Heart left ventricle (tissue), 16 donors: ENCODE data around the gene PKNOX2. TPM values are rescaled to one million over a fixed set of nuclear protein-coding genes. Genes with fewer than 3 reads are reported as not detected.

Source experiments
- ATAC-seq, 4 donors: fragments of 200-7000 bp; cut with Tn5 transposase; one replicate each; pipeline ENCODE4 v1.9.1; 2020 to 2022; ENCODE audit warnings: moderate library complexity in 4 of 4, mild to moderate bottlenecking in 3 of 4, moderate number of reproducible peaks in 1 of 4
- DNase-seq, 5 donors: peaks; one replicate each; pipeline ENCODE4 v3.0.0-alpha.2; 2020
- H3K27ac ChIP-seq, 12 donors: fragments of 200-600 bp; sonication (generic) in 4 of 12; one replicate each; pipeline versions ENCODE4 v1.5.0 to v1.8.0; 2016 to 2022; ENCODE audit warnings: mild to moderate bottlenecking in 2 of 12
- H3K27me3 ChIP-seq, 9 donors: fragments of 200-600 bp; sonication (generic) in 2 of 9; one replicate each; pipeline versions ENCODE4 v1.5.1 to v1.8.0; 2016 to 2022; ENCODE audit warnings: mild to moderate bottlenecking in 3 of 9
- H3K36me3 ChIP-seq, 9 donors: fragments of 200-600 bp; sonication (generic) in 2 of 9; one replicate each; pipeline versions ENCODE4 v1.5.0 to v1.8.0; 2018 to 2022; ENCODE audit warnings: mild to moderate bottlenecking in 2 of 9
- H3K4me1 ChIP-seq, 12 donors: fragments of 200-600 bp; sonication (generic) in 4 of 12; one replicate each; pipeline versions ENCODE4 v1.5.0 to v1.8.0; 2016 to 2022; ENCODE audit warnings: mild to moderate bottlenecking in 3 of 12
- H3K4me3 ChIP-seq, 12 donors: fragments of 200-600 bp; sonication (generic) in 4 of 12; one replicate each; pipeline versions ENCODE4 v1.5.0 to v1.8.0; 2017 to 2022; ENCODE audit warnings: mild to moderate bottlenecking in 9 of 12, moderate library complexity in 4 of 12
- H3K9me3 ChIP-seq, 12 donors: fragments of 200-600 bp; sonication (generic) in 4 of 12; one replicate each; pipeline versions ENCODE4 v1.5.0 to v1.8.0; 2016 to 2022; ENCODE audit warnings: mild to moderate bottlenecking in 1 of 12
- POLR2A ChIP-seq, 2 donors: fragments of 450-650 bp; IDR thresholded peaks; one replicate each; pipeline ENCODE4 v1.6.1; 2017; ENCODE audit warnings: antibody characterized with exemption in 2 of 2, mild to moderate bottlenecking in 2 of 2, moderate library complexity in 2 of 2
- WGBS, 4 donors: extraction: QIAGEN DNeasy Blood & Tissue Kit in 2 of 4; methylation state at CpG; one replicate each; pipeline versions ENCODE4 v1.1.5 to v1.1.7; 2013 to 2018; 5-methylcytosine and 5-hydroxymethylcytosine counted together
- intact Hi-C, 10 donors: fragments of 100-400 bp; cut with DNase I; formaldehyde crosslinking; loops; one replicate each; pipeline versions ENCODE4 v1.11.1 to v1.14.2; 2022
- polyA plus RNA-seq, 2 donors: library from polyadenylated mRNA; stranded (reverse); fragments of 200-250 nt; gene quantifications; one replicate each; pipeline ENCODE4 v1.2.3, GENCODE V29; 2013
- total RNA-seq, 9 donors: library from RNA; depleted of rRNA in 2 of 9; stranded (reverse); fragments of >200 nt in 2 of 9; fragmentation: NEBNext Ultra II Directional in 3 of 9; extraction: Animal tissue kit (Norgen Biotek cat#: 25700) in 3 of 9; gene quantifications; one replicate each; pipeline versions ENCODE4 v1.1.0 to v1.2.4, GENCODE V29; 2016 to 2023
- TF ChIP-seq, protein P1 (sequence below), 12 donors: fragments of 200-600 bp; sonication (generic) in 4 of 12; IDR thresholded peaks; one replicate each; pipeline versions ENCODE4 v1.5.0 to v1.8.0; 2018 to 2022; ENCODE audit warnings: antibody characterized with exemption in 12 of 12, mild to moderate bottlenecking in 5 of 12
- donor health status: ischemic (EF 13 %, LVEDD 7.1; RV severe dilation, severe dysfunction).
- donor health status: healthy with polysubstance abuse.
- donor health status: DM: no; HTN: yes; CAD: no.
- donor health status: DM: no; HTN: no; CAD: no.
- donor health status: ischemic (EF 25% LVEDD 6.9; RV normal size, moderate dysfunction).
- donor health status: ischemic (EF 25% LVEDD 5.7; RV mildly dilated, moderate dysfunction).
- donor health status: healthy.
- donor health status: DM: yes; HTN: yes; CAD: no.
- donor health status: ischemic (EF 35%, LVEDD 5.7; RV mildly dilated, moderate dysfunction).
- donor health status: nonischemic (EF 11% LVEDD 7.7; RV severe dilation, severe dysfunction).
- donor health status: DM: yes; HTN: yes; CAD: no.
- donor health status: PGD.
- donor health status: ischemic (EF 29% LVEDD 5.4; RV normal size, mild dysfunction).
- donor health status: nonischemic (EF 23%, LVEDD 6.1; RV moderate dilation, normal function).

Gene PKNOX2
- total and polyA plus RNA-seq, 11 donors, result 3.1 to 9.4 (median 4.5) TPM

GRCh38 chr11:125199915-125200314, 35.4 kb downstream of the PKNOX2 start:
- H3K36me3 ChIP-seq, result no peaks in the 10 kb centered on the region
- intact Hi-C loops, result no loop called here
- no peak overlapping the region for H3K4me3 ChIP-seq
- 88 to 98% (median 93%) methylated on average over 2 of the region's 2 CpGs for WGBS, 4 donors
- no peak for DNase-seq
- no peak overlapping the region for H3K27ac ChIP-seq
- no peaks in the 10 kb centered on the region for H3K27me3 ChIP-seq
- no peak for ATAC-seq
- TF ChIP-seq, protein P1, sequence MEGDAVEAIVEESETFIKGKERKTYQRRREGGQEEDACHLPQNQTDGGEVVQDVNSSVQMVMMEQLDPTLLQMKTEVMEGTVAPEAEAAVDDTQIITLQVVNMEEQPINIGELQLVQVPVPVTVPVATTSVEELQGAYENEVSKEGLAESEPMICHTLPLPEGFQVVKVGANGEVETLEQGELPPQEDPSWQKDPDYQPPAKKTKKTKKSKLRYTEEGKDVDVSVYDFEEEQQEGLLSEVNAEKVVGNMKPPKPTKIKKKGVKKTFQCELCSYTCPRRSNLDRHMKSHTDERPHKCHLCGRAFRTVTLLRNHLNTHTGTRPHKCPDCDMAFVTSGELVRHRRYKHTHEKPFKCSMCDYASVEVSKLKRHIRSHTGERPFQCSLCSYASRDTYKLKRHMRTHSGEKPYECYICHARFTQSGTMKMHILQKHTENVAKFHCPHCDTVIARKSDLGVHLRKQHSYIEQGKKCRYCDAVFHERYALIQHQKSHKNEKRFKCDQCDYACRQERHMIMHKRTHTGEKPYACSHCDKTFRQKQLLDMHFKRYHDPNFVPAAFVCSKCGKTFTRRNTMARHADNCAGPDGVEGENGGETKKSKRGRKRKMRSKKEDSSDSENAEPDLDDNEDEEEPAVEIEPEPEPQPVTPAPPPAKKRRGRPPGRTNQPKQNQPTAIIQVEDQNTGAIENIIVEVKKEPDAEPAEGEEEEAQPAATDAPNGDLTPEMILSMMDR (IDR thresholded peaks at IDR 0.05), result no peak
- no peak for TF ChIP-seq POLR2A (IDR thresholded peaks at IDR 0.05)
- H3K9me3 ChIP-seq, result no peaks in the 10 kb centered on the region
- peaks cover 0 to 15% (median 0%) of the 10 kb centered on the region in 12 donors for H3K4me1 ChIP-seq

DNA sequence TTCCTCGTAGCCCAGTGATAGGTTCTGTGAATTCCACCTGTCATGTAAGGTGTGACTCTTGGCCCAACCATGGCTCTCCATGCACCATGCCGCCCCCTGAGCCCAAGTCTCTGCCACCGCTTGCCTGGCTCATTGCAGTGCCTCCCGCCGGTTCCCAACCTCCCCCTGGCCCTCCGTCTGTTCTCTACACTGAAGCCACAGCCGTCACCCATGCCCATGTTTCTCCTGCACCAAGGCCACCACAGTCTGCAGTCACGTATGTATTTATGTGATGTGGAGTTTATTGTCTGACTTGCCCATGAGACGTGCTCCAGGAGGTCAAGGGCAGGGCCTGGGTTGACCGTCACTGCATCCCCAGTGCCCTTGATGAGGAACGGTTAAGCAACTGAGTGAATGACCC, 35.9 kb downstream of the PKNOX2 start:
- intact Hi-C loops, result no loop called here
- no peak overlapping the region for H3K4me3 ChIP-seq
- no peaks in the 10 kb centered on the region for H3K9me3 ChIP-seq
- TF ChIP-seq, protein P1 (IDR thresholded peaks at IDR 0.05), result no peak
- 96 to 99% (median 97%) methylated on average over 11 of the region's 11 CpGs for WGBS, 4 donors
- DNase-seq (no peak), ATAC-seq (no peak)
- H3K27me3 ChIP-seq, result no peaks in the 10 kb centered on the region
- peaks cover 0 to 15% (median 0%) of the 10 kb centered on the region in 12 donors for H3K4me1 ChIP-seq
- H3K27ac ChIP-seq, result no peak overlapping the region
- H3K36me3 ChIP-seq, result no peaks in the 10 kb centered on the region

GRCh38 chr11:125201525-125202141, 37.1 kb downstream of the PKNOX2 start:
- intact Hi-C loops, result no loop called here
- Histone ChIP-seq H3K36me3 (no peaks in the 10 kb centered on the region), H3K4me1 (peaks cover 0 to 15% (median 0%) of the 10 kb centered on the region in 12 donors), H3K9me3 (no peaks in the 10 kb centered on the region), H3K27ac (no peak overlapping the region), H3K27me3 (no peaks in the 10 kb centered on the region), H3K4me3 (no peak overlapping the region)
- ATAC-seq (peak in 1 of 4 donors; percentile 19), DNase-seq (no peak)
- TF ChIP-seq POLR2A (IDR thresholded peaks at IDR 0.05), result no peak
- TF ChIP-seq, protein P1 (IDR thresholded peaks at IDR 0.05), result no peak
- 63 to 73% (median 68%) methylated on average over 10 of the region's 10 CpGs for WGBS, 4 donors

GRCh38 chr11:125202362-125202880, 37.9 kb downstream of the PKNOX2 start:
- Histone ChIP-seq H3K9me3 (no peaks in the 10 kb centered on the region), H3K36me3 (no peaks in the 10 kb centered on the region), H3K4me3 (no peak overlapping the region), H3K4me1 (peaks cover 0 to 15% (median 0%) of the 10 kb centered on the region in 12 donors), H3K27me3 (no peaks in the 10 kb centered on the region), H3K27ac (no peak overlapping the region)
- intact Hi-C loops, result no loop called here
- ATAC-seq, result no peak
- no peak for DNase-seq
- 51 to 60% (median 56%) methylated on average over 4 of the region's 4 CpGs for WGBS, 4 donors
- no peak for TF ChIP-seq POLR2A (IDR thresholded peaks at IDR 0.05)
- TF ChIP-seq, protein P1 (IDR thresholded peaks at IDR 0.05), result no peak
